ENCODE results near the gene C6. TPM values are rescaled to one million over a fixed set of nuclear protein-coding genes. Genes with fewer than 3 reads are reported as not detected.

C6 gene
- not detected for polyA plus RNA-seq (2012; ENCODE audit: low read depth, missing spikeins)

GRCh38 chr5:41213340-41213739 is at the start of gene C6:
Gene C6, minus strand, starts transcription at chr5:41213532. Its CDS starts 10,302 bp downstream, at chr5:41203230.
- TF ChIP-seq SPI1 (IDR thresholded peaks at IDR 0.05; ENCODE audit: low read depth, low read length) (no peak), POLR2A (IDR thresholded peaks at IDR 0.05; ENCODE audit: low read depth, low read length) (no peak), PAX5 (IDR thresholded peaks at IDR 0.05; ENCODE audit: insufficient read depth, low read length, severe bottlenecking) (no peak), TAF1 (IDR thresholded peaks at IDR 0.05; ENCODE audit: low read depth, low read length) (no peak), POLR2AphosphoS5 (IDR thresholded peaks at IDR 0.05; ENCODE audit: low read depth, low read length) (no peak), POU2F2 (IDR thresholded peaks at IDR 0.05; ENCODE audit: low read depth, low read length) (no peak)
- DNase-seq (ENCODE audit: insufficient read length, low spot score) = no peak
- FAIRE-seq = no peak

GRCh38 chr5:41256400-41256799 is 43.1 kb upstream of the C6 start:
- no peak for DNase-seq (ENCODE audit: insufficient read length, low spot score)
- no peak for TF ChIP-seq POLR2A (IDR thresholded peaks at IDR 0.05; ENCODE audit: low read depth, low read length)
- TF ChIP-seq TAF1 (IDR thresholded peaks at IDR 0.05; ENCODE audit: low read depth, low read length) = no peak
- no peak for TF ChIP-seq PAX5 (IDR thresholded peaks at IDR 0.05; ENCODE audit: insufficient read depth, low read length, severe bottlenecking)
- no peak for TF ChIP-seq SPI1 (IDR thresholded peaks at IDR 0.05; ENCODE audit: low read depth, low read length)
- TF ChIP-seq POU2F2 (IDR thresholded peaks at IDR 0.05; ENCODE audit: low read depth, low read length) = no peak
- TF ChIP-seq POLR2AphosphoS5 (IDR thresholded peaks at IDR 0.05; ENCODE audit: low read depth, low read length) = no peak
- FAIRE-seq = no peak

- DNase-seq (ENCODE audit: insufficient read length, low spot score) (no peak), FAIRE-seq (no peak)
- TF ChIP-seq POU2F2 (IDR thresholded peaks at IDR 0.05; ENCODE audit: low read depth, low read length) = no peak
- TF ChIP-seq PAX5 (IDR thresholded peaks at IDR 0.05; ENCODE audit: insufficient read depth, low read length, severe bottlenecking) = no peak
- no peak for TF ChIP-seq POLR2AphosphoS5 (IDR thresholded peaks at IDR 0.05; ENCODE audit: low read depth, low read length)
- TF ChIP-seq TAF1 (IDR thresholded peaks at IDR 0.05; ENCODE audit: low read depth, low read length) = no peak
These were observed 39.8 kb upstream of the C6 start for GRCh38 chr5:41253109-41253508.

- DNase-seq (ENCODE audit: insufficient read length, low spot score) (no peak), FAIRE-seq (no peak)
- TF ChIP-seq POU2F2 (IDR thresholded peaks at IDR 0.05; ENCODE audit: low read depth, low read length) (no peak), TAF1 (IDR thresholded peaks at IDR 0.05; ENCODE audit: low read depth, low read length) (no peak), SPI1 (IDR thresholded peaks at IDR 0.05; ENCODE audit: low read depth, low read length) (no peak), POLR2A (IDR thresholded peaks at IDR 0.05; ENCODE audit: low read depth, low read length) (no peak), POLR2AphosphoS5 (IDR thresholded peaks at IDR 0.05; ENCODE audit: low read depth, low read length) (no peak), PAX5 (IDR thresholded peaks at IDR 0.05; ENCODE audit: insufficient read depth, low read length, severe bottlenecking) (no peak)
These were observed 38.7 kb upstream of the C6 start for GRCh38 chr5:41252036-41252435.

- no peak for TF ChIP-seq SPI1 (IDR thresholded peaks at IDR 0.05; ENCODE audit: low read depth, low read length)
- TF ChIP-seq TAF1 (IDR thresholded peaks at IDR 0.05; ENCODE audit: low read depth, low read length) = no peak
- no peak for TF ChIP-seq POU2F2 (IDR thresholded peaks at IDR 0.05; ENCODE audit: low read depth, low read length)
- no peak for TF ChIP-seq POLR2A (IDR thresholded peaks at IDR 0.05; ENCODE audit: low read depth, low read length)
- no peak for TF ChIP-seq POLR2AphosphoS5 (IDR thresholded peaks at IDR 0.05; ENCODE audit: low read depth, low read length)
- no peak for TF ChIP-seq PAX5 (IDR thresholded peaks at IDR 0.05; ENCODE audit: insufficient read depth, low read length, severe bottlenecking)
- DNase-seq (ENCODE audit: insufficient read length, low spot score) (no peak), FAIRE-seq (no peak)
These were observed 37.1 kb upstream of the C6 start for GRCh38 chr5:41250351-41250987.

- DNase-seq (ENCODE audit: insufficient read length, low spot score) = no peak
- FAIRE-seq = no peak
- TF ChIP-seq POLR2AphosphoS5 (IDR thresholded peaks at IDR 0.05; ENCODE audit: low read depth, low read length) = no peak
- no peak for TF ChIP-seq TAF1 (IDR thresholded peaks at IDR 0.05; ENCODE audit: low read depth, low read length)
- no peak for TF ChIP-seq POLR2A (IDR thresholded peaks at IDR 0.05; ENCODE audit: low read depth, low read length)
- TF ChIP-seq POU2F2 (IDR thresholded peaks at IDR 0.05; ENCODE audit: low read depth, low read length) = no peak
- TF ChIP-seq SPI1 (IDR thresholded peaks at IDR 0.05; ENCODE audit: low read depth, low read length) = no peak
- TF ChIP-seq PAX5 (IDR thresholded peaks at IDR 0.05; ENCODE audit: insufficient read depth, low read length, severe bottlenecking) = no peak
These were observed 33.8 kb upstream of the C6 start for GRCh38 chr5:41247135-41247534.

GRCh38 chr5:41246376-41246775 is 33.0 kb upstream of the C6 start:
- no peak for DNase-seq (ENCODE audit: insufficient read length, low spot score)
- TF ChIP-seq POLR2AphosphoS5 (IDR thresholded peaks at IDR 0.05; ENCODE audit: low read depth, low read length) (no peak), SPI1 (IDR thresholded peaks at IDR 0.05; ENCODE audit: low read depth, low read length) (no peak), TAF1 (IDR thresholded peaks at IDR 0.05; ENCODE audit: low read depth, low read length) (no peak), PAX5 (IDR thresholded peaks at IDR 0.05; ENCODE audit: insufficient read depth, low read length, severe bottlenecking) (no peak), POLR2A (IDR thresholded peaks at IDR 0.05; ENCODE audit: low read depth, low read length) (no peak), POU2F2 (IDR thresholded peaks at IDR 0.05; ENCODE audit: low read depth, low read length) (no peak)
- no peak for FAIRE-seq

GRCh38 chr5:41243558-41243957 is 30.2 kb upstream of the C6 start:
- no peak for FAIRE-seq
- TF ChIP-seq POLR2AphosphoS5 (IDR thresholded peaks at IDR 0.05; ENCODE audit: low read depth, low read length) = no peak
- TF ChIP-seq POLR2A (IDR thresholded peaks at IDR 0.05; ENCODE audit: low read depth, low read length) = no peak
- no peak for TF ChIP-seq POU2F2 (IDR thresholded peaks at IDR 0.05; ENCODE audit: low read depth, low read length)
- TF ChIP-seq PAX5 (IDR thresholded peaks at IDR 0.05; ENCODE audit: insufficient read depth, low read length, severe bottlenecking) = no peak
- no peak for TF ChIP-seq TAF1 (IDR thresholded peaks at IDR 0.05; ENCODE audit: low read depth, low read length)
- no peak for TF ChIP-seq SPI1 (IDR thresholded peaks at IDR 0.05; ENCODE audit: low read depth, low read length)
- DNase-seq (ENCODE audit: insufficient read length, low spot score) = no peak

GRCh38 chr5:41240985-41241384 is 27.7 kb upstream of the C6 start:
- TF ChIP-seq TAF1 (IDR thresholded peaks at IDR 0.05; ENCODE audit: low read depth, low read length) (no peak), PAX5 (IDR thresholded peaks at IDR 0.05; ENCODE audit: insufficient read depth, low read length, severe bottlenecking) (no peak), POU2F2 (IDR thresholded peaks at IDR 0.05; ENCODE audit: low read depth, low read length) (no peak), POLR2A (IDR thresholded peaks at IDR 0.05; ENCODE audit: low read depth, low read length) (no peak), SPI1 (IDR thresholded peaks at IDR 0.05; ENCODE audit: low read depth, low read length) (no peak), POLR2AphosphoS5 (IDR thresholded peaks at IDR 0.05; ENCODE audit: low read depth, low read length) (no peak)
- DNase-seq (ENCODE audit: insufficient read length, low spot score) = no peak
- FAIRE-seq = no peak
